Femur (tissue), 1 donor: Measurements from ENCODE around the gene ZNF26.
A peak's percentile ranks its signal among the peaks of the same experiment; 100 is the strongest.
"Not testable (repeated sequence)": the region's sequence is repeated elsewhere in the genome, so short reads cannot be mapped to it uniquely, and the experiment has no call there.

Source experiments
- DNase-seq: peaks from one replicate; pipeline ENCODE4 v3.0.0-alpha.2; 2017

Gene ZNF26

GRCh38 chr12:132986001-132986884, at the start of gene ZNF26:
Gene ZNF26, plus strand, starts transcription at chr12:132986367. Its CDS starts 474 bp downstream, at chr12:132986841.
- DNase-seq = peak; percentile 95

GRCh38 chr12:132936921-132937320, 49.2 kb upstream of the ZNF26 start:
- not testable (repeated sequence) for DNase-seq

- DNase-seq = no peak
These were observed 48.7 kb upstream of the ZNF26 start for GRCh38 chr12:132937476-132937875.

- DNase-seq = not testable (repeated sequence)
These were observed 47.4 kb upstream of the ZNF26 start for GRCh38 chr12:132938807-132939206.

GRCh38 chr12:132940071-132940719, 46.0 kb upstream of the ZNF26 start:
- no peak for DNase-seq

- DNase-seq = no peak
These were observed 44.7 kb upstream of the ZNF26 start for GRCh38 chr12:132941336-132941954.

- DNase-seq = no peak
These were observed 43.6 kb upstream of the ZNF26 start for GRCh38 chr12:132942611-132943010.

- no peak for DNase-seq
These were observed 40.4 kb upstream of the ZNF26 start for GRCh38 chr12:132945806-132946205.

- DNase-seq = no peak
These were observed 39.8 kb upstream of the ZNF26 start for GRCh38 chr12:132946246-132946820.

GRCh38 chr12:132948146-132949066, 37.8 kb upstream of the ZNF26 start:
- no peak for DNase-seq

- DNase-seq = no peak
These were observed 36.0 kb upstream of the ZNF26 start for GRCh38 chr12:132949936-132950837.

- no peak for DNase-seq
These were observed 35.2 kb upstream of the ZNF26 start for GRCh38 chr12:132950844-132951535.

GRCh38 chr12:132951649-132952048, 34.5 kb upstream of the ZNF26 start:
- no peak for DNase-seq

- no peak for DNase-seq
These were observed 33.6 kb upstream of the ZNF26 start for GRCh38 chr12:132952371-132953162.

- no peak for DNase-seq
These were observed 33.1 kb upstream of the ZNF26 start for GRCh38 chr12:132953163-132953425.

GRCh38 chr12:132953771-132954170, 32.4 kb upstream of the ZNF26 start:
- no peak for DNase-seq

GRCh38 chr12:132954471-132955048, 31.6 kb upstream of the ZNF26 start:
- DNase-seq = no peak

- DNase-seq = peak; percentile 75
These were observed 30.8 kb upstream of the ZNF26 start for GRCh38 chr12:132955094-132956010.
